HG03196 (cell line): Measurements from ENCODE around the gene PPP1R12B.
"Not testable (repeated sequence)": the region's sequence is repeated elsewhere in the genome, so short reads cannot be mapped to it uniquely, and the experiment has no call there.

Experiments
- ATAC-seq: cut with Tn5 transposase; IDR thresholded peaks from one replicate; pipeline ENCODE4 v1.9.1; 2021; ENCODE audit not compliant: unreplicated experiment

Gene PPP1R12B

GRCh38 chr1:202625416-202626360 is 277.2 kb downstream of the PPP1R12B start:
- no peak for ATAC-seq

GRCh38 chr1:202627036-202627435 is 278.5 kb downstream of the PPP1R12B start:
- ATAC-seq: not testable (repeated sequence)

GRCh38 chr1:202627841-202628565 is 279.5 kb downstream of the PPP1R12B start:
- ATAC-seq: no peak

GRCh38 chr1:202628646-202629215 is 280.2 kb downstream of the PPP1R12B start:
- no peak for ATAC-seq

GRCh38 chr1:202629257-202629811 is 280.8 kb downstream of the PPP1R12B start:
- ATAC-seq: peak; percentile 69

- not testable (repeated sequence) for ATAC-seq
Observed at GRCh38 chr1:202630096-202630495, 281.6 kb downstream of the PPP1R12B start.

GRCh38 chr1:202630541-202630940 is 282.0 kb downstream of the PPP1R12B start:
- ATAC-seq: no peak

- ATAC-seq: no peak
Observed at GRCh38 chr1:202631076-202631923, 282.8 kb downstream of the PPP1R12B start.

- no peak for ATAC-seq
Observed at GRCh38 chr1:202632241-202632640, 283.7 kb downstream of the PPP1R12B start.

GRCh38 chr1:202636171-202636570 is 287.7 kb downstream of the PPP1R12B start:
- not testable (repeated sequence) for ATAC-seq

GRCh38 chr1:202637321-202638018 is 289.0 kb downstream of the PPP1R12B start:
- not testable (repeated sequence) for ATAC-seq

GRCh38 chr1:202638019-202638700 is 289.7 kb downstream of the PPP1R12B start:
- no peak for ATAC-seq

- ATAC-seq: not testable (repeated sequence)
Observed at GRCh38 chr1:202638701-202639305, 290.3 kb downstream of the PPP1R12B start.

- ATAC-seq: no peak
Observed at GRCh38 chr1:202639500-202639899, 291.0 kb downstream of the PPP1R12B start.

- ATAC-seq: no peak
Observed at GRCh38 chr1:202642212-202642611, 293.7 kb downstream of the PPP1R12B start.
